Measurements from ENCODE around the gene GLIS1. TPM values are rescaled to one million over a fixed set of nuclear protein-coding genes. Genes with fewer than 3 reads are reported as not detected.

The GLIS1 gene
- polyA plus RNA-seq, 1 donor (not counting 4 experiments of a cell fraction or from before 2014, with no cell fraction given), result not detected

- Histone ChIP-seq H3K27me3 (ENCODE audit: control insufficient read depth, extremely low read depth, insufficient read depth, low read length) (no peaks in the 10 kb centered on the region), H3K9ac (ENCODE audit: control insufficient read depth, extremely low read depth, insufficient read depth, low read length) (no peak overlapping the region), H3K4me2 (ENCODE audit: control insufficient read depth, extremely low read depth, insufficient read depth, low read depth, low read length) (no peak overlapping the region), H3K4me3 (ENCODE audit: control insufficient read depth in 2 of 3, extremely low read depth in 1 of 3, insufficient read depth in 2 of 3, low read depth in 1 of 3, low read length in 3 of 3) (no peak overlapping the region), H3K79me2 (ENCODE audit: control insufficient read depth, insufficient read depth, low read length) (no peaks in the 10 kb centered on the region), H2AFZ (ENCODE audit: control insufficient read depth, low read length) (no peak overlapping the region), H3K9me3 (ENCODE audit: control insufficient read depth, low read depth, low read length) (no peaks in the 10 kb centered on the region), H3K27ac (ENCODE audit: control insufficient read depth, insufficient read depth, low read length) (no peak overlapping the region), H3K4me1 (ENCODE audit: control insufficient read depth, extremely low read depth, insufficient read depth, low read length) (no peaks in the 10 kb centered on the region), H3K36me3 (ENCODE audit: control insufficient read depth in 2 of 2, extremely low read depth in 1 of 2, insufficient read depth in 2 of 2, low read length in 2 of 2) (no peaks in the 10 kb centered on the region), H3K9me1 (ENCODE audit: control insufficient read depth, extremely low read depth, insufficient read depth, low read length) (no peaks in the 10 kb centered on the region), H4K20me1 (ENCODE audit: control insufficient read depth, extremely low read depth, insufficient read depth, low read length) (peaks cover 2% of the 10 kb centered on the region)
- FAIRE-seq (no peak), DNase-seq (ENCODE audit: low read depth, low spot score) (no peak)
- dilution Hi-C loops (cut with MboI; ENCODE audit: extremely low pct_ligation_motif_present, low sequenced_read_pairs), result no loop called here
- no peak for TF ChIP-seq EZH2 (IDR thresholded peaks at IDR 0.05; ENCODE audit: low read length)
- TF ChIP-seq, protein P1, sequence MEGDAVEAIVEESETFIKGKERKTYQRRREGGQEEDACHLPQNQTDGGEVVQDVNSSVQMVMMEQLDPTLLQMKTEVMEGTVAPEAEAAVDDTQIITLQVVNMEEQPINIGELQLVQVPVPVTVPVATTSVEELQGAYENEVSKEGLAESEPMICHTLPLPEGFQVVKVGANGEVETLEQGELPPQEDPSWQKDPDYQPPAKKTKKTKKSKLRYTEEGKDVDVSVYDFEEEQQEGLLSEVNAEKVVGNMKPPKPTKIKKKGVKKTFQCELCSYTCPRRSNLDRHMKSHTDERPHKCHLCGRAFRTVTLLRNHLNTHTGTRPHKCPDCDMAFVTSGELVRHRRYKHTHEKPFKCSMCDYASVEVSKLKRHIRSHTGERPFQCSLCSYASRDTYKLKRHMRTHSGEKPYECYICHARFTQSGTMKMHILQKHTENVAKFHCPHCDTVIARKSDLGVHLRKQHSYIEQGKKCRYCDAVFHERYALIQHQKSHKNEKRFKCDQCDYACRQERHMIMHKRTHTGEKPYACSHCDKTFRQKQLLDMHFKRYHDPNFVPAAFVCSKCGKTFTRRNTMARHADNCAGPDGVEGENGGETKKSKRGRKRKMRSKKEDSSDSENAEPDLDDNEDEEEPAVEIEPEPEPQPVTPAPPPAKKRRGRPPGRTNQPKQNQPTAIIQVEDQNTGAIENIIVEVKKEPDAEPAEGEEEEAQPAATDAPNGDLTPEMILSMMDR (optimal IDR thresholded peaks at IDR 0.05 in 1 of 3, IDR thresholded peaks at IDR 0.05 in 1 of 3, conservative IDR thresholded peaks at IDR 0.05 in 1 of 3; ENCODE audit: extremely low read depth in 1 of 3, insufficient read depth in 2 of 3, low read length in 3 of 3), result no peak
These were observed 199.7 kb downstream of the GLIS1 start for GRCh38 chr1:53539226-53539625.

GRCh38 chr1:53536606-53537005 lies 202.4 kb downstream of the GLIS1 start:
- no peaks in the 10 kb centered on the region for H3K9me3 ChIP-seq (ENCODE audit: control insufficient read depth, low read depth, low read length)
- DNase-seq (ENCODE audit: low read depth, low spot score), result no peak
- no peaks in the 10 kb centered on the region for H3K4me1 ChIP-seq (ENCODE audit: control insufficient read depth, extremely low read depth, insufficient read depth, low read length)
- no peak overlapping the region for H3K9ac ChIP-seq (ENCODE audit: control insufficient read depth, extremely low read depth, insufficient read depth, low read length)
- H3K27me3 ChIP-seq (ENCODE audit: control insufficient read depth, extremely low read depth, insufficient read depth, low read length), result peaks cover 10% of the 10 kb centered on the region
- dilution Hi-C loops (cut with MboI; ENCODE audit: extremely low pct_ligation_motif_present, low sequenced_read_pairs), result no loop called here
- no peak overlapping the region for H3K4me3 ChIP-seq (ENCODE audit: control insufficient read depth in 2 of 3, extremely low read depth in 1 of 3, insufficient read depth in 2 of 3, low read depth in 1 of 3, low read length in 3 of 3)
- TF ChIP-seq EZH2 (IDR thresholded peaks at IDR 0.05; ENCODE audit: low read length), result no peak
- TF ChIP-seq, protein P1 (optimal IDR thresholded peaks at IDR 0.05 in 1 of 3, IDR thresholded peaks at IDR 0.05 in 1 of 3, conservative IDR thresholded peaks at IDR 0.05 in 1 of 3; ENCODE audit: extremely low read depth in 1 of 3, insufficient read depth in 2 of 3, low read length in 3 of 3), result no peak
- H4K20me1 ChIP-seq (ENCODE audit: control insufficient read depth, extremely low read depth, insufficient read depth, low read length), result peaks cover 2% of the 10 kb centered on the region
- H3K27ac ChIP-seq (ENCODE audit: control insufficient read depth, insufficient read depth, low read length), result no peak overlapping the region
- H3K9me1 ChIP-seq (ENCODE audit: control insufficient read depth, extremely low read depth, insufficient read depth, low read length), result no peaks in the 10 kb centered on the region
- H3K36me3 ChIP-seq (ENCODE audit: control insufficient read depth in 2 of 2, extremely low read depth in 1 of 2, insufficient read depth in 2 of 2, low read length in 2 of 2), result no peaks in the 10 kb centered on the region
- H3K79me2 ChIP-seq (ENCODE audit: control insufficient read depth, insufficient read depth, low read length), result no peaks in the 10 kb centered on the region
- H2AFZ ChIP-seq (ENCODE audit: control insufficient read depth, low read length), result no peak overlapping the region
- no peak overlapping the region for H3K4me2 ChIP-seq (ENCODE audit: control insufficient read depth, extremely low read depth, insufficient read depth, low read depth, low read length)
- FAIRE-seq, result no peak

Data from keratinocyte (primary cell).